ENCODE data around the gene PHPT1. TPM values are rescaled to one million over a fixed set of nuclear protein-coding genes. Genes with fewer than 3 reads are reported as not detected.

Gene PHPT1
- 264 to 320 TPM (median 309 TPM) in 5 replicates for total RNA-seq (2022; extraction: Qiagen RNA extraction; ENCODE audit: low read depth)

DNA sequence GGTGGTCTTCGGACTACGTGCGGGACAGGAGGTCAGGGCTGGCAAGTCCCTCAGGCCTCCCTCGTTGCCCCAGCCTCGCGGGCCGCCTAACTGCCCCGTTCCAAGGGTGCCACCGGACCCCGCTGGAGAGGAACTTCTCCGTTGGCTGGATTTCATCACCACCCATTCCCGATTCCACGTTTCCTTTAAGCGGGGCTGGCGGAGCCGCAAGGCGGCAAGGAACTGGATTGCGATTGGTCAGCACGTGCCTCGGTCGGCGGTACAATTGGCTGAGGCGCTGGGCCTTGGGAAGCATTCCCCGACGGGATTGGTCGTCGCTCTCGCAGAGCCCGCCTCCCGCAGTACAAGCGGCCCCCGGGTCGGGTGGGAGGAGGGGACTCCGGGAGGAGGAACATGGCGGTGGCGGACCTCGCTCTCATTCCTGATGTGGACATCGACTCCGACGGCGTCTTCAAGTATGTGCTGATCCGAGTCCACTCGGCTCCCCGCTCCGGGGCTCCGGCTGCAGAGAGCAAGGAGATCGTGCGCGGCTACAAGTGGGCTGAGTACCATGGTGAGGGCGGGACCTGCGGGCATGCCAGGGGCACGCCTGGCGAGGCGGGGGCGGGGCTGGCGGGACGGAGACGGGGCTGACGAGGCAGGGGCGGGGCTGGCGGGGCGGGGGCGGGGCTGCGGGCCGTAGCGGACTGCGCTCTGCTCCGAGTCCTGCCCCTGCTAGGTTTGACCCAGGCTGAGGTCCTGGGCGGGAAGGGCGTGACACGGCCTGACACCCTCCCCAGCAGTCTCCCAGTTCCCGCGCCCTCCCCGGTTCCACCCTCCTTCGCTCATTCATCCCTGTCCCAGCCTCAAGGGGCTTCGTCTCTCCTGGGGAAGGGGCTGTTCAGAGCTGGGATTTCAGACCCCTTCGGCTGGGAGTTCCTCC lies at the start of gene PHPT1:
TSS of gene PHPT1 (plus strand) at position 372 of the 922 bp plus-strand sequence. CDS start at position 394, 22 bp downstream.

GRCh38 chr9:136807281-136808074 lies 41.7 kb upstream of the PHPT1 start, which contains the start of gene RABL6:
RABL6 (plus strand) TSS chr9:136807948; CDS start chr9:136808197, 249 bp downstream.

DNA sequence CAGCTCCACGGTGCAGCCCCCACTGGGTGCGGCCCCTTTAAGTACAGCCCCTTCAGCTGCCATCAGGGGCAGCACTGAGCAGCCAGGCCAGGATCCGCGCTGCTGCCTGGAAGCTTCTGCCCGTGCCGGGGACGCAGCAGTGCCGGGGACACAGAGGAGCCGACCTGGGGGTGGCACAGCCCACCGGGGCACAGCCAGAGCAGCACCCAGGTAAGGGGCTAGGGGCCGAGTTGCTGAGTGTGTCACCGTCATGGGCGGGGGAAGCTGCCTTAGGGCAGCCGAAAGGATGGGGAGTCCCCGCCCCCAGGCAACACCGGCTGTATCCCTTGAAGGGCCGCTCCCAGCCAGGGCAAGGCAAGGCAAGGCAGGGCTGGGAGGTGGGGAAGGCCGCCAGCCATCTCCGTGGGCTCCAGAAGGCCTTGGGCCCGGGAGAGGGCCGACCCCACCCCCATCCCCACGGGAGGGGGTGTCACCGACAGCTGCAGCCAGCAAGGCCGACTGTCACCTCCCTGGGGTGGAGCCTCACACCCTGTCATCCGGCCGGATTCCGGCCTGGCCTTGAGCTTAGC lies 6.7 kb upstream of the PHPT1 start, which contains the start of gene AJM1:
TSS of gene AJM1 (plus strand) at position 99 of the 569 bp plus-strand sequence. CDS start 1,937 bp downstream, outside the sequence.

DNA sequence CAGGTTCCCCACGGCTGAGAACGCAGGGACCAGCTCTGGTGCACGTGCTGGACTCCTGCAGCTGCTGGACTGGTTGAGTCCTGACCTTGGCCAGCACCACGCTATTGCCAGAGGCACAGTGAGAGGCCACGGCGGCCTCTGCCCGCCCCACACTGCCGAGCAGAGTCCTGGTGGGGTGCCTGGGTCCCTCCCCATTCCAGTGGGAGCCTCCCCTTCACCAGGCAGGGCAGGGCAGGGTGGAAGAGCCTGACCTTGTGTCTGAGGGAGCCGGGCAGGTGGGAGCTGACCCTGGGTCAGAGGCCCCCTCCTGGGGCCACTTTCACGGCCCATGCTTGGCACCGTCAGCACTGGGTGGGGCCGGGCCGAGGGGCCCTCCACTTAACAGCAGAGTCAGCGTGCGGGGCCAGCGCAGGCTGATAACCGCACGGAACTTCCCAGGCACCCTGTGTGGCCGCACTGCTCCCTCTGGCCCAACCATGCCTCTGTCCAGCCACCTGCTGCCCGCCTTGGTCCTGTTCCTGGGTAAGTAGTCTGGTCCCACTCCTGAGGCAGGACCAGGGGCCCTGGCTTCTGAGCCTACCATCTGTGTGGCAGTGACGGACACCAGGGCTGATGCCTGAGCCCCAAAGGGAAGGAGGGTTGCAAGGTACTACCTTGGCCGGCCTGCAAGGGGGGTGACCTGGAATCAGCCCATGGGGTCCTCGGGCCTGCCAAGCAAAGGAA lies 2.9 kb downstream of the PHPT1 start, which contains the start of gene MAMDC4:
TSS of gene MAMDC4 (plus strand) at position 406 of the 723 bp plus-strand sequence. CDS start at position 477, 71 bp downstream.

GRCh38 chr9:136885950-136886578 lies 36.9 kb downstream of the PHPT1 start, which contains the start of gene TRAF2:
TRAF2 (plus strand) TSS chr9:136886516; CDS start chr9:136898741, 12,225 bp downstream.

Other genes starting within 250 kb of the PHPT1 start
- 34.7 to 61.3 TPM (median 53.8 TPM) in 5 replicates for gene EGFL7, start 186.5 kb upstream of the PHPT1 start, total RNA-seq (2022; extraction: Qiagen RNA extraction; ENCODE audit: low read depth)
- 69.1 to 126 TPM (median 109 TPM) in 5 replicates for gene AGPAT2, start 162.0 kb upstream of the PHPT1 start, total RNA-seq (2022; extraction: Qiagen RNA extraction; ENCODE audit: low read depth)
- 7.3 to 11.1 TPM (median 8.6 TPM) in 5 replicates for gene DIPK1B, start 136.8 kb upstream of the PHPT1 start, total RNA-seq (2022; extraction: Qiagen RNA extraction; ENCODE audit: low read depth)
- not detected in 5 replicates for gene LCN10, start 106.5 kb upstream of the PHPT1 start, total RNA-seq (2022; extraction: Qiagen RNA extraction; ENCODE audit: low read depth)
- gene LCN6, start 100.9 kb upstream of the PHPT1 start, total RNA-seq (2022; extraction: Qiagen RNA extraction; ENCODE audit: low read depth) = not detected in 5 replicates
- not detected in 5 replicates for gene LCN8, start 91.2 kb upstream of the PHPT1 start, total RNA-seq (2022; extraction: Qiagen RNA extraction; ENCODE audit: low read depth)
- not detected in 5 replicates for gene LCN15, start 84.9 kb upstream of the PHPT1 start, total RNA-seq (2022; extraction: Qiagen RNA extraction; ENCODE audit: low read depth)
- gene TMEM141, start 58.1 kb upstream of the PHPT1 start, total RNA-seq (2022; extraction: Qiagen RNA extraction; ENCODE audit: low read depth) = 55.2 to 72.6 TPM (median 70.2 TPM) in 5 replicates
- gene CCDC183, start 53.1 kb upstream of the PHPT1 start, total RNA-seq (2022; extraction: Qiagen RNA extraction; ENCODE audit: low read depth) = 0.28 to 0.49 TPM (median 0.32 TPM) in 5 replicates
- gene RABL6, start 41.5 kb upstream of the PHPT1 start, total RNA-seq (2022; extraction: Qiagen RNA extraction; ENCODE audit: low read depth) = 62.1 to 91.5 TPM (median 77.2 TPM) in 5 replicates
- 3.1 to 4.4 TPM (median 4.0 TPM) in 5 replicates for gene AJM1, start 6.9 kb upstream of the PHPT1 start, total RNA-seq (2022; extraction: Qiagen RNA extraction; ENCODE audit: low read depth)
- 1.8 to 5.2 TPM (median 3.6 TPM) in 5 replicates for gene MAMDC4, start 2.9 kb downstream of the PHPT1 start, total RNA-seq (2022; extraction: Qiagen RNA extraction; ENCODE audit: low read depth)
- gene EDF1, start 16.9 kb downstream of the PHPT1 start, total RNA-seq (2022; extraction: Qiagen RNA extraction; ENCODE audit: low read depth) = 453 to 576 TPM (median 473 TPM) in 5 replicates
- gene TRAF2, start 37.1 kb downstream of the PHPT1 start, total RNA-seq (2022; extraction: Qiagen RNA extraction; ENCODE audit: low read depth) = 43.0 to 67.7 TPM (median 61.3 TPM) in 5 replicates
- 58.4 to 107 TPM (median 95.0 TPM) in 5 replicates for gene FBXW5, start 95.3 kb downstream of the PHPT1 start, total RNA-seq (2022; extraction: Qiagen RNA extraction; ENCODE audit: low read depth)
- gene C8G, start 95.8 kb downstream of the PHPT1 start, total RNA-seq (2022; extraction: Qiagen RNA extraction; ENCODE audit: low read depth) = 0.24 to 2.2 TPM (median 0.66 TPM) in 5 replicates
- gene LCN12, start 102.9 kb downstream of the PHPT1 start, total RNA-seq (2022; extraction: Qiagen RNA extraction; ENCODE audit: low read depth) = 0.61 to 1.6 TPM (median 0.86 TPM) in 5 replicates
- gene PTGDS, start 128.1 kb downstream of the PHPT1 start, total RNA-seq (2022; extraction: Qiagen RNA extraction; ENCODE audit: low read depth) = 0.25 to 0.76 TPM (median 0.59 TPM) in 3 of 5 replicates, not detected in the others
- not detected in 5 replicates for gene LCNL1, start 133.6 kb downstream of the PHPT1 start, total RNA-seq (2022; extraction: Qiagen RNA extraction; ENCODE audit: low read depth)
- gene PAXX, start 143.0 kb downstream of the PHPT1 start, total RNA-seq (2022; extraction: Qiagen RNA extraction; ENCODE audit: low read depth) = 42.1 to 79.2 TPM (median 76.4 TPM) in 5 replicates
- 2.0 to 3.7 TPM (median 3.4 TPM) in 5 replicates for gene CLIC3, start 147.2 kb downstream of the PHPT1 start, total RNA-seq (2022; extraction: Qiagen RNA extraction; ENCODE audit: low read depth)
- gene ABCA2, start 178.8 kb downstream of the PHPT1 start, total RNA-seq (2022; extraction: Qiagen RNA extraction; ENCODE audit: low read depth) = 18.6 to 29.0 TPM (median 26.5 TPM) in 5 replicates
- gene FUT7, start 182.7 kb downstream of the PHPT1 start, total RNA-seq (2022; extraction: Qiagen RNA extraction; ENCODE audit: low read depth) = 0.07 to 0.09 TPM (median 0.08 TPM) in 3 of 5 replicates, not detected in the others
- gene NPDC1, start 196.8 kb downstream of the PHPT1 start, total RNA-seq (2022; extraction: Qiagen RNA extraction; ENCODE audit: low read depth) = 37.1 to 85.1 TPM (median 73.1 TPM) in 5 replicates
- gene ENTPD2, start 204.7 kb downstream of the PHPT1 start, total RNA-seq (2022; extraction: Qiagen RNA extraction; ENCODE audit: low read depth) = 0.31 to 1.1 TPM (median 0.91 TPM) in 5 replicates
- gene SAPCD2, start 221.1 kb downstream of the PHPT1 start, total RNA-seq (2022; extraction: Qiagen RNA extraction; ENCODE audit: low read depth) = 14.0 to 28.0 TPM (median 25.8 TPM) in 5 replicates
- gene UAP1L1, start 228.1 kb downstream of the PHPT1 start, total RNA-seq (2022; extraction: Qiagen RNA extraction; ENCODE audit: low read depth) = 9.3 to 14.6 TPM (median 11.2 TPM) in 5 replicates
- 42.0 to 52.8 TPM (median 50.3 TPM) in 5 replicates for gene MAN1B1, start 237.6 kb downstream of the PHPT1 start, total RNA-seq (2022; extraction: Qiagen RNA extraction; ENCODE audit: low read depth)